Neuronal stem cell (in vitro differentiated cells): ENCODE data around the gene FAM169A.
"Not testable (repeated sequence)": the region's sequence is repeated elsewhere in the genome, so short reads cannot be mapped to it uniquely, and the experiment has no call there.

ENCODE experiments used
- DNase-seq: peaks from one replicate; pipeline ENCODE4 v3.0.0-alpha.2; 2013; ENCODE audit warnings: low spot score
- H2AFZ ChIP-seq: one replicate; pipeline ENCODE4 v1.6.1; 2013; ENCODE audit warnings: mild to moderate bottlenecking, low read length, inconsistent platforms
- H2AK5ac ChIP-seq: 2 replicates; pipeline ENCODE4 v1.6.1; 2013; ENCODE audit warnings: low read depth, mild to moderate bottlenecking, inconsistent platforms, low read length, moderate library complexity, mixed read lengths
- H2BK120ac ChIP-seq: 2 replicates; pipeline ENCODE4 v1.6.1; 2013; ENCODE audit warnings: low read depth, mild to moderate bottlenecking, inconsistent platforms, low read length, moderate library complexity, mixed read lengths
- H2BK12ac ChIP-seq: one replicate; pipeline ENCODE4 v1.6.1; 2013; ENCODE audit warnings: low read length, inconsistent platforms
- H2BK15ac ChIP-seq: 2 replicates; pipeline ENCODE4 v1.6.1; 2013; ENCODE audit warnings: mild to moderate bottlenecking, low read length, inconsistent platforms, mixed read lengths
- H2BK5ac ChIP-seq: one replicate; pipeline ENCODE4 v1.6.1; 2013; ENCODE audit warnings: inconsistent platforms, mild to moderate bottlenecking, low read length, moderate library complexity
- H3K14ac ChIP-seq: one replicate; pipeline ENCODE4 v1.6.1; 2013; ENCODE audit warnings: low read length, inconsistent platforms
- H3K18ac ChIP-seq: 2 replicates; pipeline ENCODE4 v1.6.1; 2013; ENCODE audit warnings: low read length, inconsistent platforms
- H3K23ac ChIP-seq: 2 replicates; pipeline ENCODE4 v1.6.1; 2013; ENCODE audit warnings: low read depth, mild to moderate bottlenecking, mixed read lengths, low read length, inconsistent platforms; ENCODE audit not compliant: poor library complexity
- H3K27ac ChIP-seq: replicated peaks from 3 replicates; pipeline ENCODE4 v1.5.1; 2013; ENCODE audit warnings: low read length, inconsistent platforms
- H3K27me3 ChIP-seq, 3 experiments: 2 replicates each; pipeline ENCODE4 v1.6.1; 2013; ENCODE audit warnings: low read length in 3 of 3, mild to moderate bottlenecking in 2 of 3, inconsistent platforms in 1 of 3, low read depth in 1 of 3, mixed read lengths in 1 of 3, moderate library complexity in 1 of 3; ENCODE audit not compliant: control insufficient read depth in 3 of 3, insufficient read depth in 3 of 3
- H3K36me3 ChIP-seq, 2 donors: replicated peaks in 1 of 2; 2 replicates each; pipeline ENCODE4 v1.6.1; 2013; ENCODE audit warnings: low read length in 2 of 2; ENCODE audit not compliant: control insufficient read depth in 2 of 2, insufficient read depth in 2 of 2
- H3K4ac ChIP-seq: 2 replicates; pipeline ENCODE4 v1.6.1; 2013; ENCODE audit warnings: inconsistent platforms, mild to moderate bottlenecking, low read length, moderate library complexity
- H3K4me1 ChIP-seq, 2 donors: 1 replicate in 1 of 2; 2 replicates in 1 of 2; pipeline ENCODE4 v1.6.1; 2013; ENCODE audit warnings: low read length in 2 of 2, low read depth in 1 of 2; ENCODE audit not compliant: control insufficient read depth in 2 of 2, insufficient read depth in 1 of 2
- H3K4me2 ChIP-seq: one replicate; pipeline ENCODE4 v1.6.1; 2013; ENCODE audit warnings: mild to moderate bottlenecking, low read length, inconsistent platforms; ENCODE audit not compliant: insufficient read depth, poor library complexity, severe bottlenecking
- H3K4me3 ChIP-seq, 2 donors: 2 replicates each; pipeline ENCODE4 v1.5.1; 2013; ENCODE audit warnings: low read length in 2 of 2, mild to moderate bottlenecking in 2 of 2, inconsistent platforms in 1 of 2, moderate library complexity in 1 of 2
- H3K79me1 ChIP-seq: one replicate; pipeline ENCODE4 v1.6.1; 2013; ENCODE audit warnings: low read depth, mild to moderate bottlenecking, inconsistent platforms, low read length, moderate library complexity
- H3K9ac ChIP-seq: one replicate; pipeline ENCODE4 v1.6.1; 2013; ENCODE audit warnings: mild to moderate bottlenecking, low read depth, low read length, inconsistent platforms; ENCODE audit not compliant: poor library complexity
- H3K9me3 ChIP-seq, 2 donors: replicated peaks in 1 of 2; 2 replicates each; pipeline versions ENCODE3 to v1.6.1; 2013; ENCODE audit warnings: low read length in 2 of 2, mild to moderate bottlenecking in 2 of 2, inconsistent platforms in 1 of 2, low read depth in 1 of 2, mixed read lengths in 1 of 2, moderate library complexity in 1 of 2; ENCODE audit not compliant: control insufficient read depth in 2 of 2, insufficient read depth in 1 of 2
- H4K8ac ChIP-seq: one replicate; pipeline ENCODE4 v1.6.1; 2013; ENCODE audit warnings: low read depth, mild to moderate bottlenecking, inconsistent platforms, low read length, moderate library complexity
- H4K91ac ChIP-seq: one replicate; pipeline ENCODE4 v1.6.1; 2013; ENCODE audit warnings: low read length, low read depth, mild to moderate bottlenecking, inconsistent platforms; ENCODE audit not compliant: poor library complexity
- WGBS, 2 donors: extraction: QIAGEN DNeasy Blood & Tissue Kit; methylation state at CpG; one replicate each; pipeline ENCODE4 v1.1.7; 2013; ENCODE audit warnings: missing lambda C conversion rate in 2 of 2, mixed read lengths in 1 of 2; ENCODE audit not compliant: insufficient read length in 2 of 2, insufficient replicate concordance in 1 of 2; ENCODE audit errors: extremely low coverage in 2 of 2; 5-methylcytosine and 5-hydroxymethylcytosine counted together

Gene FAM169A

GRCh38 chr5:74908237-74908636 is 42.0 kb upstream of the FAM169A start:
- H2BK12ac ChIP-seq, H3K27me3 ChIP-seq, H2BK5ac ChIP-seq, H3K79me1 ChIP-seq, H3K4me1 ChIP-seq, H3K23ac ChIP-seq, H2AK5ac ChIP-seq, H3K4me3 ChIP-seq, H4K8ac ChIP-seq, DNase-seq, H3K27ac ChIP-seq, H3K18ac ChIP-seq, H4K91ac ChIP-seq, H2BK15ac ChIP-seq, H3K9ac ChIP-seq, H2AFZ ChIP-seq, H3K36me3 ChIP-seq, H3K9me3 ChIP-seq, H3K4ac ChIP-seq, H2BK120ac ChIP-seq, H3K4me2 ChIP-seq, H3K14ac ChIP-seq: not testable (repeated sequence)
- WGBS, 2 donors, result no CpG with 5 or more reads among the region's 6 CpGs

- not testable (repeated sequence) for H2AK5ac ChIP-seq, H3K4me1 ChIP-seq, H4K91ac ChIP-seq, H3K14ac ChIP-seq, H2BK15ac ChIP-seq, H3K9me3 ChIP-seq, H2BK5ac ChIP-seq, H3K18ac ChIP-seq, H3K27ac ChIP-seq, H3K36me3 ChIP-seq, H3K9ac ChIP-seq, H3K27me3 ChIP-seq, H3K4me2 ChIP-seq, H3K4ac ChIP-seq, H4K8ac ChIP-seq, DNase-seq, H3K4me3 ChIP-seq, H3K23ac ChIP-seq, H2AFZ ChIP-seq, H2BK12ac ChIP-seq, H2BK120ac ChIP-seq, H3K79me1 ChIP-seq
- WGBS, 2 donors, result no CpG with 5 or more reads among the region's 4 CpGs
These were observed 38.5 kb upstream of the FAM169A start for GRCh38 chr5:74904713-74905112.

DNA sequence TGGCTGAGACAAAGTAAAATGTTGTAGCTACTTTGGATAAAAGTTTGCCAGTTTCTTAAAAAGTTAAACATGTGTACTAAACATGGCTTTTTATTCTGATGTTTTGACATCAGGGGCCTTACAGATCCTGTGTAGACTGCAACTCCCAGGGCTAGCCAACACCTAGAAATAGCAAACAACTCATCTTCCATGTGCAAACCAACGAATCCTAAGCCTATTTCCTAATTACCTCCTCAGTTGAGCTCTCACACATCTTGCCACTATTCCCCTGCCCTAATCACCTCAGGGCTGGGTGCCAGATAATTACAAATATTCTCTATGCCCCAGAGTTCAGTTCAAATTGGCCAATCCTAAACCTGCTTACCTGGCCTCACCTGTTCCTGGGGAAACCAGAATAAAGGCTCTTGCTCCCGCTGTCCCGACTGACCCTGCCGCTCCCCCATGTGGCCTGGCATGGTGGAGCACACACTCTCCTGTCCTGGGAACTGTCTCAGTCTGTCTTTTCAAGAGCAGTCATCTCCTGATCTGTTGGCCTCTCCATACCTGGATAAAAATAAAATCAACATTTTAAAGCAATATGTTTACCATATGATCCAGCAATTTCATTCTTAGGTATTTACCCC is 37.1 kb upstream of the FAM169A start:
- Histone ChIP-seq H3K23ac (no peak overlapping the region), H3K18ac (no peak overlapping the region), H3K27me3 (no peaks in the 10 kb centered on the region), H2BK120ac (no peak overlapping the region), H2AK5ac (no peak overlapping the region), H3K9me3 (no peaks in the 10 kb centered on the region), H2AFZ (no peak overlapping the region), H3K36me3 (no peaks in the 10 kb centered on the region), H3K79me1 (no peaks in the 10 kb centered on the region), H3K27ac (no peak overlapping the region), H3K4ac (no peak overlapping the region), H4K8ac (no peak overlapping the region), H3K4me3 (no peak overlapping the region), H3K9ac (no peak overlapping the region), H3K4me1 (no peaks in the 10 kb centered on the region), H2BK5ac (no peak overlapping the region), H2BK15ac (no peak overlapping the region), H4K91ac (no peak overlapping the region), H3K4me2 (no peak overlapping the region), H2BK12ac (no peak overlapping the region), H3K14ac (no peak overlapping the region)
- WGBS, 2 donors, result no CpG with 5 or more reads among the region's 4 CpGs
- no peak for DNase-seq

DNA sequence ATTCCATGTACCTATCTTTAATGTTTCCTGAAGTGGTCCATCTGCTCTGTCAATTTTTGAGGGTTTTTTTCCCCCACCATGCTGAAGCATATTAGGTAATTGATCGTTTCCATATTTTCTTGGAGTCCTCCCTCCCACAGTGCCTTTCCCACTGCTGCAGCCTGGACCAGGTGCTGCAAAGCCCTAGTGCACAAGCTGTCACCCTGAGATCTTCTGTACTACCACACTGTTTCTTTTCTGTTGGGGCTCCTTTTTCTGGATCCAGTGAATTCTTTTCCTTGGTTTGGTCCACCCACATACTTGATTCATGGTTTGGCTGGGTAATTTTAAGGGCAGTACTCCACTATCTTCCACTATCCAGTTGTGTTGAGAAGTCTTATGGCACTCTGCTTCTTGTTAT is 30.9 kb upstream of the FAM169A start:
- no peak overlapping the region for H2BK12ac ChIP-seq
- DNase-seq, result no peak
- no peak overlapping the region for H3K4me3 ChIP-seq
- H2AK5ac ChIP-seq, result no peak overlapping the region
- H3K27ac ChIP-seq, result no peak overlapping the region
- H3K9me3 ChIP-seq, result peaks cover 0 to 2% of the 10 kb centered on the region in 2 donors
- H3K79me1 ChIP-seq, result no peaks in the 10 kb centered on the region
- no peak overlapping the region for H3K4ac ChIP-seq
- H3K4me1 ChIP-seq, result no peaks in the 10 kb centered on the region
- H3K9ac ChIP-seq, result no peak overlapping the region
- no peaks in the 10 kb centered on the region for H3K27me3 ChIP-seq
- no peak overlapping the region for H3K23ac ChIP-seq
- H2BK120ac ChIP-seq, result no peak overlapping the region
- H3K14ac ChIP-seq, result no peak overlapping the region
- H3K36me3 ChIP-seq, result no peaks in the 10 kb centered on the region
- no peak overlapping the region for H2AFZ ChIP-seq
- WGBS, 2 donors, result no CpG with 5 or more reads among the region's 1 CpG
- no peak overlapping the region for H3K4me2 ChIP-seq
- no peak overlapping the region for H4K91ac ChIP-seq
- H2BK15ac ChIP-seq, result no peak overlapping the region
- no peak overlapping the region for H2BK5ac ChIP-seq
- H3K18ac ChIP-seq, result no peak overlapping the region
- H4K8ac ChIP-seq, result no peak overlapping the region
